Sigmoid colon (tissue), 7 donors: ENCODE measurements around the gene BORCS6. TPM values are rescaled to one million over a fixed set of nuclear protein-coding genes. Genes with fewer than 3 reads are reported as not detected.

Experiments used
- DNase-seq: peaks from one replicate; pipeline ENCODE4 v3.0.0-alpha.2; 2019
- H3K27ac ChIP-seq, 4 donors: fragments of 200-600 bp; sonication (generic); one replicate each; pipeline ENCODE4 v1.5.1; 2016 to 2019; ENCODE audit warnings: mild to moderate bottlenecking in 1 of 4
- H3K27me3 ChIP-seq, 3 donors: fragments of 200-600 bp; sonication (generic); one replicate each; pipeline ENCODE4 v1.5.1; 2019; ENCODE audit warnings: mild to moderate bottlenecking in 1 of 3
- H3K36me3 ChIP-seq, 4 donors: fragments of 200-600 bp; sonication (generic); one replicate each; pipeline ENCODE4 v1.5.1; 2016 to 2019
- H3K4me1 ChIP-seq, 4 donors: fragments of 200-600 bp; sonication (generic); one replicate each; pipeline ENCODE4 v1.5.1; 2017 to 2019
- H3K4me3 ChIP-seq, 4 donors: fragments of 200-600 bp; sonication (generic); one replicate each; pipeline ENCODE4 v1.5.1; 2017 to 2019; ENCODE audit warnings: mild to moderate bottlenecking in 2 of 4, moderate library complexity in 1 of 4
- H3K9me3 ChIP-seq, 4 donors: fragments of 200-600 bp in 3 of 4; sonication (generic) in 3 of 4; one replicate each; pipeline versions ENCODE4 v1.5.1 to v1.6.1; 2013 to 2019
- CTCF ChIP-seq, 4 experiments: fragments of 450-650 bp in 3 of 4; fragments of 200-600 bp in 1 of 4; IDR thresholded peaks; one replicate each; pipeline ENCODE4 v1.5.1; 2016 to 2019; ENCODE audit warnings: antibody characterized with exemption in 4 of 4, mild to moderate bottlenecking in 3 of 4, moderate library complexity in 2 of 4
- EP300 ChIP-seq, 4 donors: sonication (generic); formaldehyde crosslinking; IDR thresholded peaks; one replicate each; pipeline ENCODE4 v1.6.1; 2017; ENCODE audit warnings: antibody characterized with exemption in 4 of 4
- POLR2A ChIP-seq, 2 donors: fragments of 450-650 bp; IDR thresholded peaks; one replicate each; pipeline ENCODE4 v1.6.1; 2016; ENCODE audit warnings: antibody characterized with exemption in 2 of 2, mild to moderate bottlenecking in 2 of 2, moderate library complexity in 2 of 2
- POLR2AphosphoS5 ChIP-seq, 4 donors: sonication (generic); formaldehyde crosslinking; IDR thresholded peaks; one replicate each; pipeline ENCODE4 v1.6.1; 2017; ENCODE audit warnings: antibody characterized with exemption in 4 of 4
- WGBS, 2 donors: extraction: QIAGEN DNeasy Blood & Tissue Kit; methylation state at CpG; one replicate each; pipeline ENCODE4 v1.1.7; 2013; 5-methylcytosine and 5-hydroxymethylcytosine counted together
- intact Hi-C: fragments of 100-400 bp; cut with DNase I; formaldehyde crosslinking; loops from one replicate; pipeline ENCODE4 v1.15.1; 2023
- polyA plus RNA-seq, 3 donors: library from polyadenylated mRNA; stranded (reverse); fragments of 200-250 nt; gene quantifications; one replicate each; pipeline ENCODE4 v1.2.3, GENCODE V29; 2013
- total RNA-seq, 4 donors: library from RNA; depleted of rRNA; stranded (reverse); fragments of >200 nt; gene quantifications; one replicate each; pipeline ENCODE4 v1.1.0, GENCODE V29; 2016
- donor health status: healthy with polysubstance abuse.
- donor health status: Bipolar disorder and iron deficiency.
- donor health status: healthy.

BORCS6 gene
- total and polyA plus RNA-seq, 7 donors = 7.7 to 17.7 (median 13.9) TPM

- WGBS, 2 donors = 95 to 96% methylated on average over 21 of the region's 21 CpGs
- no peaks in the 10 kb centered on the region for H3K9me3 ChIP-seq
- intact Hi-C loops = no loop called here
- no peak overlapping the region for H3K4me3 ChIP-seq
- H3K4me1 ChIP-seq = no peaks in the 10 kb centered on the region
- no peak for TF ChIP-seq POLR2A (IDR thresholded peaks at IDR 0.05)
- no peak for TF ChIP-seq CTCF (IDR thresholded peaks at IDR 0.05)
- no peak for TF ChIP-seq EP300 (IDR thresholded peaks at IDR 0.05)
- TF ChIP-seq POLR2AphosphoS5 (IDR thresholded peaks at IDR 0.05) = no peak
- no peak overlapping the region for H3K27ac ChIP-seq
- peaks cover 55 to 100% (median 84%) of the 10 kb centered on the region in 4 donors for H3K36me3 ChIP-seq
- DNase-seq = no peak
- H3K27me3 ChIP-seq = no peaks in the 10 kb centered on the region
These were observed 44.6 kb upstream of the BORCS6 start for GRCh38 chr17:8234361-8235270.

- no peaks in the 10 kb centered on the region for H3K27me3 ChIP-seq
- no peaks in the 10 kb centered on the region for H3K9me3 ChIP-seq
- 95 to 98% methylated on average over 10 of the region's 10 CpGs for WGBS, 2 donors
- no peak overlapping the region for H3K4me3 ChIP-seq
- no peak for DNase-seq
- H3K4me1 ChIP-seq = peaks cover 0 to 9% (median 5%) of the 10 kb centered on the region in 4 donors
- intact Hi-C loops = no loop called here
- TF ChIP-seq POLR2A (IDR thresholded peaks at IDR 0.05) = no peak
- TF ChIP-seq EP300 (IDR thresholded peaks at IDR 0.05) = no peak
- no peak for TF ChIP-seq POLR2AphosphoS5 (IDR thresholded peaks at IDR 0.05)
- TF ChIP-seq CTCF (IDR thresholded peaks at IDR 0.05) = no peak
- no peak overlapping the region for H3K27ac ChIP-seq
- peaks cover 76 to 95% (median 87%) of the 10 kb centered on the region in 4 donors for H3K36me3 ChIP-seq
These were observed 41.7 kb upstream of the BORCS6 start for GRCh38 chr17:8231701-8232100.

DNA sequence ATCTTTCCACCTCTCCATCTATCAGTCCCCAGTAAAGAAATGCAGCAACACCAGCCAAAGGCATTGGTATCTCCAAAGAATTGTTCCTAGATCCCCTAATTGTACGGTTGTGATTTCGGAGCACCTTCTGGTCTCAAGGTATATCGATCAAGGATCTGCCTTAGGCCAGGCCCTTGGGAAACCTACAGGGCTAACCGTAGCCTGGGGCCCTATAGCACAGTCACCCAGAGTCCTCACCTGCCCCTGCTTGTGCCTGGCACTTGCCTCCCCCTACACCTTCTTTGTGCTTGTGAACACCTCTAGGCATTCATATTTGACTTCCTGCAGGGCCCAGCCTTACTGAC lies 37.2 kb upstream of the BORCS6 start:
- no peak for DNase-seq
- intact Hi-C loops = loop anchor here (2.0 kb wide), 1 partner anchor 68 kb away; the partner anchor contains the start of gene SLC25A35
- WGBS, 2 donors = 86 to 90% methylated on average over 4 of the region's 4 CpGs
- peak overlapping the region in 3 of 4 donors; percentile 26 to 35 (median 28) for H3K4me3 ChIP-seq
- no peaks in the 10 kb centered on the region for H3K27me3 ChIP-seq
- peak overlapping the region; percentile 68 to 75 (median 71) for H3K27ac ChIP-seq
- H3K9me3 ChIP-seq = no peaks in the 10 kb centered on the region
- peaks cover 41 to 50% (median 45%) of the 10 kb centered on the region in 4 donors for H3K36me3 ChIP-seq
- no peak for TF ChIP-seq POLR2AphosphoS5 (IDR thresholded peaks at IDR 0.05)
- TF ChIP-seq POLR2A (IDR thresholded peaks at IDR 0.05) = no peak
- no peak for TF ChIP-seq EP300 (IDR thresholded peaks at IDR 0.05)
- TF ChIP-seq CTCF (IDR thresholded peaks at IDR 0.05) = no peak
- peaks cover 0 to 25% (median 23%) of the 10 kb centered on the region in 4 donors for H3K4me1 ChIP-seq

DNA sequence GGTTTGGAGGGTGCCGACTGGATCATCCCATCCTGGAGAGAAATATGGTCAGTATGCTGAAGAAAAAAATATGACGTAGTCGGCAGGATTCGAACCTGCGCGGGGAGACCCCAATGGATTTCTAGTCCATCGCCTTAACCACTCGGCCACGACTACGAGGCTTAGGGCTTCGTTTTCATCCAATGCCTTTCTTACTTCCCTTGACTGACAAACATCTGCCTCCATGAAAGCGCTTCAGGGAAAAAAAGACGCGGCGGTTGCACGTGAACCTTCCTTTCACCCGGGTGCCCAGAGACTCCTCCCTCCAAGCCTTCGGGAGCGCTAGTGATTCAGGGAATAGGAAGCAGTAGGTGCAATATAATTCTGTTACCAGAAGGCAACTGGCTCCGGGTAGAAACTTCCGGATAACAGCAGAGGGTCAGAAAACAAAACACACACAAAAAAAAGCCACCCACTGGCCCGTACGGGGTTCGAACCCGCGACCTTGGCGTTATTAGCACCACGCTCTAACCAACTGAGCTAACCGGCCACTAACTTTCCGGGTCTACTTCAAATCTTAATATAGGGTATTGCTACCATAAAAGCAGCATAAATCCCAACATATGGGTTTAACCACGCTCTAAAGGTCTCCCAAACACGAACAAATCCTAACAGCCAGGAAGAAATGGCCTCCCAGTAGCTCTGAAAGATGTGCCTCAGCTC lies 36.7 kb upstream of the BORCS6 start:
- H3K27ac ChIP-seq = peak overlapping the region; percentile 68 to 75 (median 71)
- 8 to 13% methylated on average over 32 of the region's 32 CpGs for WGBS, 2 donors
- TF ChIP-seq CTCF (IDR thresholded peaks at IDR 0.05) = no peak
- no peak for TF ChIP-seq EP300 (IDR thresholded peaks at IDR 0.05)
- peak; percentile 44 to 80 (median 58) for TF ChIP-seq POLR2AphosphoS5 (IDR thresholded peaks at IDR 0.05)
- peak overlapping the region in 3 of 4 donors; percentile 26 to 35 (median 28) for H3K4me3 ChIP-seq
- no peaks in the 10 kb centered on the region for H3K9me3 ChIP-seq
- peaks cover 35 to 45% (median 41%) of the 10 kb centered on the region in 4 donors for H3K36me3 ChIP-seq
- peak; percentile 90 for DNase-seq
- H3K27me3 ChIP-seq = no peaks in the 10 kb centered on the region
- intact Hi-C loops = loop anchor here (2.0 kb wide), 1 partner anchor 68 kb away; the partner anchor contains the start of gene SLC25A35
- H3K4me1 ChIP-seq = peaks cover 0 to 28% (median 23%) of the 10 kb centered on the region in 4 donors
